ENCODE results near the gene CARMIL3. TPM values are rescaled to one million over a fixed set of nuclear protein-coding genes. Genes with fewer than 3 reads are reported as not detected.

CARMIL3 gene
- total RNA-seq, 1 donor from 2014 or later, result 0.61 TPM

DNA sequence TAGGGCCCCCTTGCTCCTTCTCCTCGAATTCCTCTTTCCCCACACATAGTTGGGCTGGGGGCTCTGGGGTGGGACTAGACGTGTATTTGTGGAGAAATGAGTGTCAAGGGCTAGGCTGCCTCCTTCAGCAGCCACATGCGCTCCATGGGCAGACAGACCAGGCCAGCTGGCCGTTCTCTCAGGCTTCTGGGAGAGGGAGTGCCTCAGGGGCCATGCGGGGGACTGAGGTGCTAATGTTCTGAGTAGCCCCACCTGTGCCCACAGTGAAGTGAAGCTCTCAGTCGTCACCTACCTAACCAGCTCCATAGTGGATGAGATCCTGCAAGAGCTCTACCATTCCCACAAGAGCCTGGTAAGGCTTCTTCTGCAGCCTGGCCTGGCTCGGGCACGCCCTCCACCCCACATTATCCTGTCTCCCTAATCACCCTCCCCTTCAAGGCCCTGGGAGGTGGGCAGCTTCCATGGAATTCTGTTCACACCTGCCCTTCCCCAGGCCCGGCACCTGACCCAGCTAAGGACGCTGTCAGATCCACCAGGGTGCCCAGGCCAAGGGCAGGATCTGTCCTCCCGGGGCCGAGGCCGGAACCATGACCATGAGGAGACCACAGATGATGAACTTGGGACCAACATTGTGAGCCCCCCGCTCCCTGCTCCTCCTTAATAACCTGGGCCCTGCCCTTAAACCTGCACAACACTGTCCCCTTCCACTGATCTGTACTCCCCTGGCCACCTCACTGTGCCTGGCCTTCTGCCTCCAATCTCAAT lies 10.6 kb downstream of the CARMIL3 start:
- no peak for DNase-seq (ENCODE audit: low spot score)

DNA sequence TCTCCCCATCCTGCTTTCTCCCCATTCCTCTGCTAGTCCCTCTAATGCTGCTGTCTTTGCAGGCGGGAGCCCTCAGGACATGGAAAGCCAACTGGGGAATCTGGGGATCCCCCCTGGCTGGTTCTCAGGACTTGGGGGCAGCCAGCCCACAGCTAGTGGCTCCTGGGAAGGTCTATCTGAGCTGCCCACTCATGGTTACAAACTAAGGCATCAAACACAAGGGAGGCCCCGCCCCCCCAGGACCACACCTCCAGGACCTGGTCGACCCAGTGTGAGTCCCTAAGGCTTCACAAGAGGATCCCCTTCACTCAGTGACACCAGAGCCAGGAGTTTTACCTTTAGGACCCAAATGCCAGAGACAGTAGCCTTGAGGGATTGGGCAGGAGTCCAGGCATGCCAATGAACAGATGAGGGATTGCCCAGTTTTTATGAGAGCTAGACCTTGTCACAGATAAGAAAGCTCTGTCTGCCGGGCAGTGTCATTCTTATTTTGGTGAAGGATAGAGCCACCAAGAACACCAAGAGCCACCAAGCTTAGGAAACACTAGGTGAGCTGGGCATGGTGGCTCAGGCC lies 11.5 kb downstream of the CARMIL3 start:
- DNase-seq (ENCODE audit: low spot score), result no peak

DNA sequence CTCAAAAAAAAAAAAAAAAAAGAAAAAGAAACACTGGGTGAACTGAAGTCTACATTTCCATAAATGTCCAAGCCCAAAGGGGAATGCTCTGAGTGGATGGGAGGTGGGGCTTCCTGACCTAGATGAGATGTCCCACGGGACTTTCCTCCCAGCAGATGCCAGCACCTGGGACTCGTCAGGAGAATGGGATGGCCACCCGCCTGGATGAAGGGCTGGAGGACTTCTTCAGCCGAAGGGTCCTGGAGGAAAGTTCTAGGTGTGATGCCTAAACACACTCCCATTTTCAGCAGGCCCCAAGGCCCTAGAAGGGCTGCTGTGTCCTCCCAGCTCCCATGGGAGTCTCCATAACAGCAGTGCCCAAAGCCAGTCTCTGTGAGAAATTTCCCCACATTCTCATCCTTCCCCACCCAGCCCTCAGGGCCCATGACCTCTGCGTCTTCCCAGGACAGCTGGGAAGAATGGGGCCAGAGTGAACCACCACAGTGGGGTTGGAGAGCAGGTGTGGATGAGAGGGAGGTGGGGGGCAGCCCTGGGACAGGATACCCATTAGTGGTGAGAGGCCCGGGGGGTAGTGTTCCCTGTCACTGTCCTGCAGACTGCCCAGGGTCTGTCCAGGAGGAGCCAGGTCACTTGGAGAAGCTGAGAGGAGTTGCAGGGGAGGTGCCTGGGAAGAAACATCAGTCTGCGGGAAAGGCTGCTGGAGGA lies 12.4 kb downstream of the CARMIL3 start:
- DNase-seq (ENCODE audit: low spot score), result no peak

DNA sequence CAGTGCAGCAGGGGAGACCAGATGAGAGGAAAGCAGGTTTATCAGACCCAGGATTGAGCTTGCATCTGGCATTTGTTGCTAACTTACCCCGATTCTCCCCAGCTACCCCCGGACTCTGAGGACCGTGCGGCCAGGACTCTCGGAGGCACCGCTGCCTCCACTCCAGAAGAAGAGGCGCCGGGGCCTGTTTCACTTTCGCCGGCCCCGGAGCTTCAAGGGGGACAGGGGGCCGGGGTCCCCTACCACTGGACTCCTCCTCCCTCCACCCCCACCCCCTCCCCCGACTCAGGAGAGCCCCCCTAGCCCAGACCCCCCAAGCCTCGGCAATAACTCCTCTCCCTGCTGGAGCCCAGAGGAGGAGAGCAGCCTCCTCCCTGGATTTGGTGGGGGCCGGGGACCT lies 13.0 kb downstream of the CARMIL3 start:
- DNase-seq (ENCODE audit: low spot score), result no peak

DNA sequence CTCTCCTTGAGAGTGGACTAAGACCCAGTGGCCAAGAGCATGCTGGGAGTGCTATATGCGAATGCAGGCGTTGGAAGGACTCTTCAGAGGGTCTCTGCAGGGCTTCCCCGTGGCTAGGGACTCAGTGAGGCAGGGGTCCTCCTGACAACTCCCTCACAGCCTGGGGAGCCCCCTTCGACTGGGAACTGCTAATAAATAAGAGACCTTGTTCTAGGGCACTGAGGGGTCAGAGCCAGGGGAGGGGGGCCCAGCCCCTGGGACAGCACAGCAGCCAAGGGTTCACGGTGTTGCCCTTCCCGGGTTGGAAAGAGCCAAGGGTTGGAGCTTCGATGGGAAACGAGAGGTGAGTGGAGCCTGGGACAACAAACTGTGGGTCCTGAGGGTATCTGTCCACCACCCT lies 13.6 kb downstream of the CARMIL3 start:
- DNase-seq (ENCODE audit: low spot score), result no peak

DNA sequence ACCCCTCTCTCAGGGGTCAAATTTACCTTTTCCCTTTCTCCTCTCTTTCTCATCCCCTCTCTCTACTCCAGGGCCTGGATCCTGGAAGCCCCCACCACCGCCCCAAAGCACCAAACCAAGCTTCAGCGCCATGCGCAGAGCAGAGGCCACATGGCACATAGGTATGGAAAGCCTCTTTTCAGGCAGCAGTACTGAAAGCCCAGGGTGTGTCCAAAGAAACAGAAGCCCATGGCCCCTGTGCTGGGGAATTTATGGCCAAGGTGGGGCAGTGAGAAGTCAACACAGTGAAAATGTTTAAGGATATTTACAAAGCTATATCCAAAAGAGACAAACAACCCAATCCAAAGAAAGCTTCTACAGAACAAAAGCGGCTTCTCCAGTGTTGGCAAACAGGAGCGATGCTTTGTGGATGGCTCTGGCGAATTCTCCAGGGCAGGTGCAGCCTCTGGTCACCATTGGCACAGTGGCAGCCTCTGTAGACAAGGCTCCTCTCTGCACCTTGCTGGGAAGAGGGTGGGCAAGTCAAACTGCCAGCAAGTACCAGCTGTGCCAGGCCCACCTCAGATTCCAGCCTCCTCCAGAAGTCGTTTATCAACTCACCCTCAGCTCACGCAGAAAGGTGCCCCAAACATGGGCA lies 14.8 kb downstream of the CARMIL3 start:
- no peak for DNase-seq (ENCODE audit: low spot score)

DNA sequence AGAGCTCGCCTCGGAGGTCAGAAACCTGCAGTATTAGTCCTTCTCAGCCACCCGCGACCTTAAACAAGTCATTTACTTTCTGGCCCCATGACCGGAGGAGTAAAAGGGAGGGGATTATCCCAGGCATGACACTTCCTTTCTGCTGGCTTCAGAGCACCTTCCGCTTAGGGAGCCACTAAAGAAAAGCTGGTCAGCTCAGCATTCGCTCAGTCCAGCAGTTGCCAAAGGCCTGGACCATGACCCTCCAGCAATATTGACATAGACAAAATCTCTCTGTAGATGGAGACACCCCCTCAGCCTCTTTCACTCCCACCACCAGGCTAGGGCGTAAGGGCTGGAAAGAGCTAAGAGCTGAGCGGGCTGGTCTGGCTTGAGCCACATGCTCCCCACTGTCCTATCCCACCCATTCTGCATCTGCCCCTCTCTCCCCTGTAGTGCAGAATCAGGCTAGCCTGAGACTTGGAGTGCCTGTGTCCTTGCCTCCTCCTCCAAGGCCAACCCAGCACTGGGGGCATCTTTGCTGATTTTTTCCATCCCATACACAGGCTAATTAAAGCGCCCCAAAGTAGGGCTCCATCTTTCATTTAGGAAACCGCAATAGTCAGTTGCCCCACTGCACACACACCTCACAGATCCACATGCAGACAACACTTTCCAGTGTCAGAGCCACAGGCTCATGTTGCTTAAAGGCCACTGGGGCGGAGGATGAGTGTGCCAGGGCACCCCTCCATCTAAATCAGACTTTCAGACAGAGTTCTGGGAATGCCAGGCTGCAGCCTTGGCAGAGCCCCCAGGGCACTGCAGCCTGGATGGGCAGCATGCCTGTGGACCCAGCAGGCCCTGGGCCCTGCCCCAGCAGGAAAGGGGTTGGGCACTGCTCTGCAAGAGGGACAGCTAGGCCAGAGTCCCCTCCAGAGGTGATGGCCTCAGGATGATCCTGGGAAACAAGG lies 15.6 kb downstream of the CARMIL3 start:
- DNase-seq (ENCODE audit: low spot score), result no peak

DNA sequence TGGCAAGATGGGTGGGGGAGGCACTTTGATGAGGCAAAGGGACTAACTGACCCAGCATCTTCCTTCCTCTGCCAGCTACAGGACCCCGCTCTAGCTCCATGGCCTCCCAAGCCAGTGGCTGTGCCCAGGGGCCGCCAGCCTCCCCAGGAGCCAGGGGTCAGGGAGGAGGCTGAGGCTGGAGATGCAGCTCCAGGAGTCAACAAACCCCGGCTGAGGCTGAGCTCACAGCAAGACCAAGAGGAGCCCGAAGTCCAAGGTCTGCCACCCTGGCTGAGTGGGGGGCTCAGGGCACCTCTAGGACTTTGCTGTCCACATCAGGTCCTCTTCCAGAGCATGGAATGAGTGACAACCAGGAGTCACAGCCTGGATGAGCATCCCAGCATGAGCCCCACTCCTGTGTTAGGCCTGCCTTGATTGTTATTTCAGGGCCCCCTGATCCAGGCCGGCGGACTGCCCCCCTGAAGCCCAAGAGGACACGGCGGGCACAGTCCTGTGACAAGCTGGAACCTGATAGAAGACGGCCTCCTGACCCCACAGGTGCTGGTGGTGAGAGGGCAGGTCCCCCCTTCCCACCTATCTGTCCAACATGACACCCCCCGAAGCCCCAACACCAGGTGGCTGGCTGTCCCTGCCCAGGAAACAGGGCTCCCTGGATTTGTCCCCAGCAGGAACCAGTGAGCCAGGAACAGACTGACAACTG lies 17.1 kb downstream of the CARMIL3 start:
- DNase-seq (ENCODE audit: low spot score), result no peak

DNA sequence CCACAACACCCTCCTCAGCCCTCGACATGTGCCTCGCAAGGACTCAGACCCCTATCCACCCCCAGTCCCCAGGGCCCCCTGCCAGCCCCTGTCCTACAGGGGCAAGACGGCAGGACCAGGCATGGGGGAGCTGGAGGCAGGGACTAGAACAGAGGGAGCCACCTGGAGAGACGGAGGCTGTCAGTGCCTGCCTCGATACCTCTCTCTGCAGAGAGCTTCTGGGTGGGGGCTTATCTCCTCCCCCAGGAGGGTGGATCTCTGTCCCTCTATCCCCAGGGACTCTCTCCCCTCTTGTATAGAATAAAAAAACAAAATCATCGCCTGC lies 17.6 kb downstream of the CARMIL3 start:
- DNase-seq (ENCODE audit: low spot score), result no peak

DNA sequence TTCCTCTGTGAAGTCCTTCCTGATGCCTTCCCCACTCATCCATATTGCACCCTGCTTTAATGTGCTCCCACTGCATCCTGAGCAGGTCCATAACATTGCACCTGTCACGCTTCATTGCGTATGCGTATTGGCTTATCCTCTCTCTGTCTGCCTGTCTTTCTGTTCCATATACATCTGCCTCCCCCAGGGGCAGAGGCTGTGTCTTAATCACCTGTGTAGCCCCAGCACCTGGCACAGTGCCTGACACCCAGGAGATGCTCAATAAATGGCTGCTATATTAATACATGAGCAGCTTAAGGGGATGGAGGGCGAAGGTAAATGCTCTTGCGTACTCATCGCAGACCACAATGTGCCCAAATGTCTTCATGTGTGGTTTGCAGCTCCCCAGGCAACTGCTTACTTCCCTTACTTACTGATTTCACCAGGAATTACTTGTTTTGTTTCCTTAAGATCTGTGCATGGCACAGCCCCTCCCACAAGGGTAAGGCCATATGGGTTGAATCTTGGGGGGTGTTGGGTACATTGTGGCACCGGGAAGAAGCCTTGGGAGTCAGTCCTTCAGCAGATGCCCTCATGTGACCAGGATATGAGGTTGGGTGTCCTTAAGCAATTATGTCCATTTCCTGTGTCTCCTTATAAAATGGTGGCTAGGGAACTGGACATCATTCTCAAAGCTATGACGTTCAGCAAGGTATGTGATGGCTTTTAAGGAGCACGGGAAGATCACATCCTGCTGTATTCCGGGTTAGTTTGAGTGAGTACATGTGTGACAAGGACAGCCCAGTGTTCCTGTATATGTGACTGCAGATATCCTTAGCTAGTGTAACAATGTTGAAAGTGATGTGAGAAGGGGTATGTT lies 18.7 kb downstream of the CARMIL3 start:
- DNase-seq (ENCODE audit: low spot score), result no peak

DNA sequence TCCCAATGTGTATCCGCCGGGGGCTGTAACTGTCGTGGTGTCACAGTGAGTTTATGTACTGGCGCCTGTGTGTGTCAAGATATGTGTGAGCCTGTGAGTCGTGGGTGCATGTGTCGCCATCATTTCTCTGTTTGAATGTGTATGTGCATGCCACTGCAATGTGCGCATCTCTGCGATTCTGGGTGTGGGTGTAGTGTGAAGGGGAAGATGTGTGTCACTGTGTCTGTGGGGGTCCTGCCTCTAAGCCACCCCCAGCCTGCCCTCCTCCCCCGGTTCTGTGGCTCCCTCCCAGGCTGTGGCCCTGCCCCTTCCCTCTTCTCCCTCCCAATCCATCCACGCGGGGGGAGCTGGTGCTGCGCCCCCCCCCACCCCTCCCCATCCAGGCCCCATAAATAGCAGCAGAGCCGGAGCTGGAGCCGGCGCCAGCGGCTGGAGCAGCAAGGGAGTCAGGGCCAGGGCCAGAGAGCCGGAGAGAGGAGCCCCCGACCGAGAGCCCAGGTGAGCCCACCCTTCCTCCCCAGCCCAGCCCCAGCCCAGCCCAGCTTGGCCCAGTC lies 19.4 kb downstream of the CARMIL3 start, which contains the start of gene CPNE6:
Gene CPNE6, plus strand, starts transcription at position 419 of the 554 bp plus-strand sequence. CDS start 1,375 bp downstream, outside the sequence.
- no peak for DNase-seq (ENCODE audit: low spot score)

DNA sequence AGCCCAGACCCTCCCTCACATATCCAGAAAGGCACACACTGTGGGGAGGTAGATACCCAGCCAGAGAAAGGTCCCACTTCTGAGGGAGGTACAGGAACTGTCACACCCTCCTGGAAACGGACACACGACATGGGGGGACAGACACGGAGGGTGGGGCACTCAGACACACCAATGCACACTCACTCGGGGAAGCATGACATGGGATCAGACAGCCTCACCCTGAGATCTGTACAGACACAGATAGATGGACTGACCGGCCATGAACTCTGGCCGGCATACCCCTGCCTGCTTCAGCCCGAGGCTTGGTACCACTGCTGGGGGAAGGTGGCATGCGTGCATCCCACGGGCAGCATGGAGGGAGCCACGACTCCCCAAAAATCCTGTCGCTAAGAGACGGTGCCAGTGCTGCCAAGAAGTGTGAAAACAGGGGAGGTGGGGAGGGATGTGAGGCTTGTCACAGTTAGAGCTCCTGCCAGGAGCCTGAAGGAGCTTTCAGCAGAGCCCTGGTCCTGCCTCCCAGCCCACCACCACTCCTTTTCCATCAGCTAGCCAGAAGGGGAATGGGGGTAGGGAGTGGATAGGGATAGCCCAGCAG lies 20.1 kb downstream of the CARMIL3 start:
- DNase-seq (ENCODE audit: low spot score), result no peak

DNA sequence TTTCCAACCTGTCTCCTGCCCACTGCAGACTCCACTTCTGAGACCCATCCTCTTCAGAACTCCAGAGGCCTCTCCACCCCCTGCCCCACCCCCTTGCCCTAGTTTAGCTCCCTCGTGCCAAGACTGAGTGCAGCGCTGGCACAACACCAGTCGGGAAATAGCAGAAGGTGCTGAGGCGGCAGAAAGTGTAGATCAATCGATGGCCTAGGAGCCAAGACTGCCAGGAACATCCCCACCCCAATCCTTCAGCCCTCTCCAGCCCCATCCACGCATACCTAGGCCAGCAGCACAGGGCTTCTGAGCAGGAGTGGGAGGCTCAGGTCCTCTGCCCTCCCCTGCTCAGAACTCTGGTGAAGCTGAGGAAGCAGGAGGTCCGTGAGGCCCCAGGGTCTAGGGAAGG lies 20.6 kb downstream of the CARMIL3 start:
- DNase-seq (ENCODE audit: low spot score), result no peak

DNA sequence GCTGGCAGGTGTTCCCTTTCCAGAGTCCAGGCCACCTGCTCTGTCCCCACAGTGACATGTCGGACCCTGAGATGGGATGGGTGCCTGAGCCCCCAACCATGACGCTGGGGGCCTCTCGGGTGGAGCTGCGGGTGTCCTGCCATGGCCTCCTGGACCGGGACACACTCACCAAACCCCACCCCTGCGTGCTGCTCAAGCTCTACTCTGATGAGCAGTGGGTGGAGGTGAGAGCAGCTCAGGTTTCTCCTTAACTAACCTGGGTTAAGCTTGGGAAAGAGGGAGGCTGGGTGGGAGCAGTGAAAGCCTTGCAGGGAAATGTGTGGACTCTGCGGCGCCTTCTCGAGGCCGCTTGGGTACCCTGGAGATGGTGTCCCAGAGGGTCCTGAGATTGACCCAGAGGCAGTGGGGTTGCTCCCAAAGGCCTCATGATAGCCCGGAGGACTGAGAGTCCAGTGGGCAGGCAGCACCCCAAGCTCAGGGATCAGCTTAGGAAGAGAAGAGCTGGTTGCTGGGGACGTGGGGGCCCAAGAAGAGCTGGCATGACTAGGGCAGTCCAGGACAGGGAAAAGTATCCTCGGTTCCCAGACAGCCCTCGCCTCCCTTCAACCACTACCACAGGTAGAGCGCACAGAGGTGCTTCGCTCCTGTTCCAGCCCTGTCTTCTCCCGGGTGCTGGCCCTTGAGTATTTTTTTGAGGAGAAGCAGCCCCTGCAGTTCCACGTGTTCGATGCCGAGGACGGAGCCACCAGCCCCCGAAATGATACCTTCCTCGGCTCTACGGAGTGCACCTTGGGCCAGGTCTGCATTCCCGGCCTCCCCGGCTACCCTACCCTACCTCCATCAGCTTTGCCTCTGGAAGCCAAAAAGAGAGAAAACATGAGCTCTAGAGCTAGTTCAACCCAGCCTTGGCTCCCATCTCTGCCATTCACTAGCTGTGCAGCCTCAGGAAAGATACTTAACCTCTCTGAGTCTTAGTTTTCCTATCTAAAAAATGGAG lies 21.4 kb downstream of the CARMIL3 start:
- no peak for DNase-seq (ENCODE audit: low spot score)

DNA sequence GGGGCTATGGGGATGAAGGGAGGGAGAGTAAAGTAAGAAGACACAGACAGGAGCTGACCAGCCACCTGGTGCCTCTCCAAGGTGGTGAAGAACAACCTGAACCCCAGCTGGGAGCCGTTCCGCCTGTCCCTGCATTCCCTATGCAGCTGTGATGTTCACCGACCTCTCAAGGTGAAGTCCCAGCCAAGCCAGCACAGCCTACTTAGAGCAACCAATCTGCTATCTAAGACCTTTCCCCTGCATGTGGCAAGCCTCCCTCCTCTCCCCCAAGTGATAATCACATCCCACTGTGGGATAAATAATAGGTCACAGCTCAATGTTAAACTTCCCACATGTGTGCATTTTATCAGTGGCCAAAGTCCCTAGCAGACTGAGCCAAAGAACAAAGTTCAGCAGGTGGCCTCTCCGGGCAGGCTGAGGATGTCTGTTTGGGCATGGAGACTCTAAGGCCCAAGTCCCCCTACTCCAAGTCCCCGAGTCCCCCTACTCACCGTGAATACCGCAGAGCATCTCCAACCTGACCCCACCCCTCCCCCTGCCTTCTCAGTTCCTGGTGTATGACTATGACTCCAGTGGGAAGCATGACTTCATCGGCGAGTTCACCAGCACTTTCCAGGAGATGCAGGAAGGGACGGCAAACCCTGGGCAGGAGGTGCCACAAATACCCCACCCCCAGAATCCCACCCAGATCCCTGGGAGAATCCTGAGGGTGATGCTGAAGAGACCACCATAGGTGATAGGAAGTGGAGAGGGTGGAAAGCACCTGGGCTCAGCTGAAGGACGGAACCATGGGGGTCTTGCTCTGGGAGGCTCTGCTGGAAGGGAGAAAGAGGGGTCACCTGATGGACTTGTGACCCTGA lies 23.0 kb downstream of the CARMIL3 start:
- DNase-seq (ENCODE audit: low spot score), result no peak

Measured in mesenteric fat pad (tissue), 1 donor.